ENCODE results near the gene C1orf74. TPM values are rescaled to one million over a fixed set of nuclear protein-coding genes. Genes with fewer than 3 reads are reported as not detected.

Gene C1orf74
- total RNA-seq, 4 donors from 2014 or later, result 0.38 to 0.82 (median 0.54) TPM

DNA sequence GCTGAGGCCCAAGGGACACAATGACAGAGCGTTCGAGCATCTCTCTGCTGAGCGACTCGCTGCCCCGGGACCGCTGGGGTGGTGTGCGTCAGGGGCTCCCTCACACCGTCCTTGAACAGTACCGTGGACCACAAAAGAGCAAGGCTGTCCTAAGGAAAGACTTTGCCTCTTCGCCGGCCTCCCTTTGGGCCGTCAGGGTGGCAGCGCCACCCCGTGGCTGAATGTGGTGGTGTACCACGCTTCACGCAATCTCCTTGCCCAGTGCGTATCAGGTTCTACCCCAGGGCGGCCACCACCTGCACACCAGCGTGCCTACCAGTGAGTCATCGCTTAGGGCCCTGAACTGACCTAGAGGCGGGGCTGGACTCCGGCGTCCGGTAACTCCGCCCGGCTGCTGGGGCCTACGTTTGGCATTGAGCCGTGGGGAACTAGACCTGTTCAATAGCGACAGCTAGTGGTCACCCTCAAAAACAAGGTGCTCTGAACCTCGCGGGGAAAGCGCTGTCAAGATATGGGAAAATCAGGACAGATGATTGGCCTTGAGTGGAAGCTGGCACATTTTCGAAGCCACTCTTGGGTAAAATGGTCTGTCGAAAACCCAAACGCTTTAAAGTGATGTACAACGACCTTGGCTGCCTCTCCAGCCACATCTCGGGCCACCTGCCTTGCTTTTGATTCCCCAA, 36.6 kb downstream of the C1orf74 start:
- intact Hi-C loops (cut with DNase I; ENCODE audit: low total_unique reads) (loop anchor here (1.0 to 5.0 kb wide), 3 partner anchors 40 to 171 kb away; no protein-coding TSS in a partner anchor), in situ Hi-C loops (cut with MboI; ENCODE audit: low sequenced_read_pairs in 4 of 4) (loop anchor here in 1 of 4 donors (5.0 kb wide), 1 partner anchor 175 kb away; no protein-coding TSS in a partner anchor)
- ATAC-seq, result peak; percentile 91 to 98
- Histone ChIP-seq H3K27me3 (no peaks in the 10 kb centered on the region), H3K4me3 (peak overlapping the region in 3 of 4 donors; percentile 20 to 39 (median 32)), H3K9me3 (no peaks in the 10 kb centered on the region), H3K4me1 (no peaks in the 10 kb centered on the region), H3K36me3 (no peaks in the 10 kb centered on the region), H3K27ac (peak overlapping the region; percentile 31 to 65 (median 48))
- TF ChIP-seq, protein P1, sequence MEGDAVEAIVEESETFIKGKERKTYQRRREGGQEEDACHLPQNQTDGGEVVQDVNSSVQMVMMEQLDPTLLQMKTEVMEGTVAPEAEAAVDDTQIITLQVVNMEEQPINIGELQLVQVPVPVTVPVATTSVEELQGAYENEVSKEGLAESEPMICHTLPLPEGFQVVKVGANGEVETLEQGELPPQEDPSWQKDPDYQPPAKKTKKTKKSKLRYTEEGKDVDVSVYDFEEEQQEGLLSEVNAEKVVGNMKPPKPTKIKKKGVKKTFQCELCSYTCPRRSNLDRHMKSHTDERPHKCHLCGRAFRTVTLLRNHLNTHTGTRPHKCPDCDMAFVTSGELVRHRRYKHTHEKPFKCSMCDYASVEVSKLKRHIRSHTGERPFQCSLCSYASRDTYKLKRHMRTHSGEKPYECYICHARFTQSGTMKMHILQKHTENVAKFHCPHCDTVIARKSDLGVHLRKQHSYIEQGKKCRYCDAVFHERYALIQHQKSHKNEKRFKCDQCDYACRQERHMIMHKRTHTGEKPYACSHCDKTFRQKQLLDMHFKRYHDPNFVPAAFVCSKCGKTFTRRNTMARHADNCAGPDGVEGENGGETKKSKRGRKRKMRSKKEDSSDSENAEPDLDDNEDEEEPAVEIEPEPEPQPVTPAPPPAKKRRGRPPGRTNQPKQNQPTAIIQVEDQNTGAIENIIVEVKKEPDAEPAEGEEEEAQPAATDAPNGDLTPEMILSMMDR (IDR thresholded peaks at IDR 0.05 in 4 of 5, conservative IDR thresholded peaks at IDR 0.05 in 1 of 5), result peak; percentile 81 to 95 (median 81)
- TF ChIP-seq POLR2A (IDR thresholded peaks at IDR 0.05), result no peak
- DNase-seq, result peak; percentile 81 to 96

DNA sequence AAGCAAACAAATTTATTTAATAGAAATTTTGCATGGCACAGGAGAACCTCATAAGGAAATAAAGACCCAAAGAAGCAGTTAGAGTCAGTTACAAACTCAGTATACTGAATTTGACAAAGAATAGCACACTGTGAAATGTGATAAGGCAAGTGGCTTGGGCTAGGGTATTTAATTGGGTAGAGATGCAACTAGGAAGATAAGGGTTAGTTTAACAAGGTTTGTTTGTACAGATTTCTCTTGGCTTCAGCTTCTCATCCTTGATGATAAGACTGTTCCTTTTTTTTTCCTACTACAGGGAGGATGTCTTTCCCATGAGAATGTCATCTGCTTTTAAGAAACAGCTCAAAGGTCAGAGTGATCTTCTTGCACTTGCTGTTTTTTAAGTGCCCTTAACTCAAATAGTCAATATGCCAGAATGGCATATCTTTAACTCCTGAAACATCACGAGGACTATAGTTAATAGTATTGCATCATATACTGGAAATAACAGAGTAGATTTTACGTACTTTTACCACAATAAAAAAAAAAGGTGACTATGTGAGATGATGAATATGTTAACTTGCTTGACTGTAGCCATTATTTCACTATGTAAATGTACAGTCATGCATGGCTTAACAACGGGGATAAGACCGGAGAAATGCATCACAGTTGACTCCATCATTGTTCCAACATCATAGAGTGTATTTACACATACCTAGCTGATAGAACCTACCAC, 37.8 kb downstream of the C1orf74 start:
- no peak overlapping the region for H3K4me3 ChIP-seq
- H3K4me1 ChIP-seq, result no peaks in the 10 kb centered on the region
- H3K36me3 ChIP-seq, result no peaks in the 10 kb centered on the region
- in situ Hi-C loops (cut with MboI; ENCODE audit: low sequenced_read_pairs in 4 of 4) (loop anchor here in 1 of 4 donors (5.0 kb wide), 1 partner anchor 174 kb away; no protein-coding TSS in a partner anchor), intact Hi-C loops (cut with DNase I; ENCODE audit: low total_unique reads) (loop anchor here (1.0 to 5.0 kb wide), 2 partner anchors 39 to 53 kb away; no protein-coding TSS in a partner anchor)
- ATAC-seq (no peak), DNase-seq (no peak)
- TF ChIP-seq, protein P1 (IDR thresholded peaks at IDR 0.05 in 4 of 5, conservative IDR thresholded peaks at IDR 0.05 in 1 of 5), result no peak
- TF ChIP-seq POLR2A (IDR thresholded peaks at IDR 0.05), result no peak
- H3K27ac ChIP-seq, result no peak overlapping the region
- no peaks in the 10 kb centered on the region for H3K9me3 ChIP-seq
- H3K27me3 ChIP-seq, result no peaks in the 10 kb centered on the region

DNA sequence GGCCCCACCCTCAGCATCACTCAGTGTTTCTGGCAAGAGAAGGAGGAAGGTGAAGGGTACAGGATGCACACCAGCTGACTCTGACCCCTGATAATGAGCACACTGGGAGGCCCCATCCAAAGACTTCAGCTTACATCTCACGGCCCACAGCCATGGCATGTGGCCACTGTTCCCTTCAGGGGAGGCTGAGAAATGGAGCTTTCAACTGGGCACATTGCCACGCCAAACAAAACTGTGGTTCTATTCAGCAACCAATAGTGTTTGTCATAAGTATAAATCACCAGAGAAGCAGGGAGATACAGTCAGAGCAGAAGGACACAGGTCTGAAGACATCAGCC, 41.2 kb downstream of the C1orf74 start:
- Histone ChIP-seq H3K4me3 (no peak overlapping the region), H3K27me3 (no peaks in the 10 kb centered on the region), H3K27ac (no peak overlapping the region), H3K9me3 (no peaks in the 10 kb centered on the region), H3K4me1 (no peaks in the 10 kb centered on the region), H3K36me3 (no peaks in the 10 kb centered on the region)
- in situ Hi-C loops (cut with MboI; ENCODE audit: low sequenced_read_pairs in 4 of 4), result no loop called here
- no peak for TF ChIP-seq POLR2A (IDR thresholded peaks at IDR 0.05)
- TF ChIP-seq, protein P1 (IDR thresholded peaks at IDR 0.05 in 4 of 5, conservative IDR thresholded peaks at IDR 0.05 in 1 of 5), result no peak
- intact Hi-C loops (cut with DNase I; ENCODE audit: low total_unique reads), result no loop called here
- ATAC-seq (peak in 1 of 2 donors; percentile 10), DNase-seq (peak in 1 of 2 donors; percentile 45)

DNA sequence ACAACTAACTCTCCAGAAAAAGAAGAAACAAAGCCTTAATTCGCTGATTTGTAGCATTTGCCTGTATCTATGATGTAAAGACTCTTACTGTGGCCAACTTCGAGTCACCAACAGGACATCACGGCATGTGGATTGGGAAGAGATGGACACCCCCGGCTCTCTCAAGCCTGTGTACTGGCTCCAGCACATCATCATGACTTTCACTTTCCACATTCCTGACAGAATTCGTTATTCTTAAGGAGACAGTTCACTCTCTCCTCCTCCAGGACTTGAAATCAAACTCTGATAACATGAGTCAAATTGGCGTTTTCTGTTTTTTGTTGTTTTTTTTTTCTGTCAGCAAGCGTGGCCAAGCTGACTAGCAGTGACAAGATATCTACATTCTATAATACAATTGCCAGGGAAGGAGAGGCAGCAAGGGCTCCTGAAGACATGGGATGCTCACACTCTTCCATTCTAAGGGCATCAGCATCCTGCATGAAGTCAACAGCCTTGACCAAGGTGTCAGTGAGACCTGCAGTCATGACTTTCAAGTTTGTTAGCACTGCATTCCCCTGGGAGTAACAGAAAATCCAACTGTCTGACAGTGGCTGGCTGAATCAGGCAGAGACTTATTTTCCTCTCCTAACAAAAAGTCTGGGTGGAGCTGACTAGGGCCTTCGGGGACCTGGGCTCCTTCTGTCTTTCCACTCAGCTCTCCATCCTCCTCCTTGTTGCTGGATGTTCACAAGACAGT, 41.8 kb downstream of the C1orf74 start:
- TF ChIP-seq, protein P1 (IDR thresholded peaks at IDR 0.05 in 4 of 5, conservative IDR thresholded peaks at IDR 0.05 in 1 of 5), result no peak
- TF ChIP-seq POLR2A (IDR thresholded peaks at IDR 0.05), result no peak
- H3K27me3 ChIP-seq, result no peaks in the 10 kb centered on the region
- ATAC-seq, result peak; percentile 53 to 59
- DNase-seq, result no peak
- no peaks in the 10 kb centered on the region for H3K9me3 ChIP-seq
- in situ Hi-C loops (cut with MboI; ENCODE audit: low sequenced_read_pairs in 4 of 4), result no loop called here
- no peak overlapping the region for H3K4me3 ChIP-seq
- no peaks in the 10 kb centered on the region for H3K4me1 ChIP-seq
- H3K36me3 ChIP-seq, result no peaks in the 10 kb centered on the region
- intact Hi-C loops (cut with DNase I; ENCODE audit: low total_unique reads), result no loop called here
- peak overlapping the region in 1 of 4 donors; percentile 41 for H3K27ac ChIP-seq
